Epidermal melanocyte (primary cell): ENCODE results near the gene GMEB2.
"Not testable (repeated sequence)": the region's sequence is repeated elsewhere in the genome, so short reads cannot be mapped to it uniquely, and the experiment has no call there.

Experiments used
- DNase-seq: peaks from one replicate; pipeline ENCODE4 v3.0.0; 2011; ENCODE audit warnings: low spot score; ENCODE audit not compliant: insufficient read length

Gene GMEB2

DNA sequence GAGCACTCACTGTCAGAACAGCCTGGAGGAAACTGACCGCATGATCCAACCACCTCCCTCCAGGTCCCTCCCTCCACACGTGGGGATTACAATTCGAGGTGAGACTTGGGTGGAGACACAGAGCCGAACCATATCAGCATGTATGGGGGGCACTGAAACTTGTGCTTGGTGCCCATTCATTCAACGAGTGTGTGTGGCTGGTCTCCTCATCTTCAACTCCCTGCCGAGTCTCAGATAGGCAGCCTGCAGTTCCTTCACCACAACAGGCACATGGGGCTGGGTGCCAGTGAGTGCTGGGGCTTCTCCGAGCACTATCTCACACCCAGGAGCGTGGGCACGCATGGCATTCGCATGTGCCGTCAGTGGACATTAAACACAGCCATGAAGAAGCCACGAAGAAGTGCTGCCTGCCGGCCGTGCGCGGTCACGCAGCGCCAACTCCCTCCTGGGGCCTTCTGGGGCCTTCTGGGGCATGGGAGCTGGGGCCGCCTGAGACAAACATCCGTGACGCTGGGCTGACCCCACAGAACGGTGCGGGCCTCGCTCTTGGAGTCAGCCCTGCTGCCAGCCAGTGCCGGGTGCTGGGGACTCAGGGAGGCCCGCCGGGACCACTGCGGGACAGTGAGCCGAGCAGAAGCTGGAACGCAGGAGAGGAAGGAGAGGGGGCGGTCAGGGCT lies 30.5 kb upstream of the GMEB2 start:
- no peak for DNase-seq

DNA sequence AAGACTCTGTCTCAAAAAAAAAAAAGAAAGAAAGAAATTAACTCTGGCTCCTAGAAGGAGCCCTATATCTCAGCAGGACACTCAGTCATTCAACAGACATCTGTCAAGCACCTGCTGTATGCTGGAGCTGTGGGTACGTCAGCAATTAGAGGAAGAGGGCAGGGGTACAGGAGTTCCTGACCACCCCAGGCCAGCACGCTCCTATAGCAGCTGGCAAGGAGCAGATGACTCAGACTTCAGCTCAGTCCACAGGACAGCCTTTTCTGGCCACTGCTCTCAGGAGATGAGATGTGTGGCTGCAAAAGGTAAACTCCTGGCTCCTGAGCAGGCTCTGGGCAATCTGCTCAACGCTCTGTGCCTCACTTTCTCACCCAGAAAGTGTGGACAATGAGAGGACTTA lies 29.6 kb upstream of the GMEB2 start:
- no peak for DNase-seq

DNA sequence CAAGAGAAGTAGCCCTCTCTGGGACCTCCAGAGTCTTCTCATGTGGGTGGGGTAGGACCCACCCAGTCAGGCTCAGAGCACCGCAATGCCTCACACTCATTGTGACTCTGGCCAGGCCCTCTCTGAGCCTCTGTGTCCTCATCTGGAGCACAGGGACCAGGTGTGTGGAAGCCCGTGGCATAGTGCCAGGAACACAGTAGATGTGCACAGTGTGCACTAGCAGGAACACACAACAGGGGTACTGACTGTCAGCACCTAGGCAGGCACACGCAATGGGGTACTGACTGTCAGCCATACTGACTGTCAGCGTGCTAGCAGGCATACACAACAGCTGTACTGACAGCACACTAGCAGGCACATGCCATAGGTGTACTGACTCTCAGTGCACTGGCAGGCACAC lies 28.3 kb upstream of the GMEB2 start:
- DNase-seq: no peak

DNA sequence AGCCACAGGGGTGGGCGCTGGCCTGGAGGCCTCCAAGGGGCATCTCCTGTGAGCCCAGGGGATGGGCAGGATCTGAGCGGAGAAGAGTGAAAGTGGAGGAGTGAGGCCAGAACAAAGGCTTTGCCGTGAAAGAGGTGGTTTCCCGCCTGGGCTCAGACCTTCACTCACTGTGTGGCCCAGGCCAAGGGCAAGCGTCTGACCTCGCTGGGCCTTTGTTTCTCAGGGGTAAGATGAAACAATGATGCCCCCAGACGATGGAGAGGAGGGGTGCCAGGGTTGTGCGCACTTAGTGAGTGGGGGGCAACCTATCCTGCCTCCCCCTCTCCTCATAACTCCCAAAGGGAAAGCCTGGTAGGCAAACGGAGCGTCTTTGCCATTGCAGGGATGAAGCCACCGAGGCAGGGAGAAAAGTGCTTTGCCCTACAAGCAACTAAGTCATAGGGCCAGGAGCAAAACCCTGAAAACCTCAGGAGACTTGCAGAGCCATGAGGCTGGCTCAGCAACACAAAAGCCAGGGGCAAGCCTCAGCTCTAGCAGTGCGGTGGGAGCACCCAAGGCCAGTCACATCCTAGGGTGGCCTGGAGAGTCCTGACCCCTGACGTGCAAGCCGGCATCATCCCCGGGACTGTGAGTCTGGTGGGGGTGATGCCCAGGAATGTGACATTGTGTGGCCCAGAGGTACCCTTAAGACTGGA lies 27.2 kb upstream of the GMEB2 start:
- no peak for DNase-seq

DNA sequence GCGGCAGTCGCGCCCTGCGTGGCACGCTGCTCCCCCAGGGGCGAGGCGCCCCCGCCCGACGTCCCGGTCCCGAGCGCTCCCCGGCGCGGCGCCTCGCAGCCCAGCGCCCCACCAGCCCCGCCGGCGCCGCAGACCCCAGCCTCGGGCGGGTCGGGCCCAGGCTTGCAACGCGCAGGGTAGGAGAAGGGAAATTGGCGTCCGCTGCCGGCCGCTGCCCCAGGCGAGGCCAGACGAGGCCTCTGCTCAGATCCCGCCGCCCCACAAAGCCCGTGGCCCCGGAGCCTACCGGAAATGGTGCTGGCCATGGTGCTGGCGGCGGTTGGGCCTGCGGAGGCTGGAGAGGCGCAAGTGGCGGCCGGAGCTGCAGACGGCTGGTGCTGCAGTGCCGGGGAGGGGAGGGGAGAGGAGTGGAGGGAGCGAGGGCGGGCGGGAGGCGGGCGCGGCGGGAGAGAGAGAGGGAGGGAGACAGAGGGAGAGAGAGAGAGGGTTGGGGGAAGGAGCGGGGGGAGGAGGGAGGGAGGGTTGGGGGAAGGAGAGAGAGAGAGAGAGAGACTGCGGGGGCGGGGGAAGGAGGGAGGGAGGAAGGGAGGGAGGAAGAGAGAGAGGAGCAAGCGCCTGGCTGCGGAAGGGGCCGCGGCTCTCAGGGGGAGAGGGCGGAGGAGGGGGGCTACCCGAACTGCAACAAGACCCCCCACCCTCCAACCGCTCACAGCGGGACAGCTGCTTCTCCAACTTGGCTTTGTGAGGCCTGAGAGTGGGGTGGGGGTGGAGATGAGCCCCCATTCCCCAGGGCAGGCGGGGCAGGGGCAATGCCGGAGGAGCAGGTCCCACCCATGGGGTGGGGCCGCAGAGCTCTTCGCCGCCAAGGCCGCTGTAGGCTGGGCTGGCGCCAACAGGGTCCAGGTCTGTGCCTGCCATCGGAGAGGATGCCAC lies 26.4 kb upstream of the GMEB2 start, which contains the start of gene STMN3:
Gene STMN3, minus strand, starts transcription at position 384 of the 933 bp plus-strand sequence. Its CDS starts 79 bp downstream, at position 305.
- peak; percentile 82 for DNase-seq

DNA sequence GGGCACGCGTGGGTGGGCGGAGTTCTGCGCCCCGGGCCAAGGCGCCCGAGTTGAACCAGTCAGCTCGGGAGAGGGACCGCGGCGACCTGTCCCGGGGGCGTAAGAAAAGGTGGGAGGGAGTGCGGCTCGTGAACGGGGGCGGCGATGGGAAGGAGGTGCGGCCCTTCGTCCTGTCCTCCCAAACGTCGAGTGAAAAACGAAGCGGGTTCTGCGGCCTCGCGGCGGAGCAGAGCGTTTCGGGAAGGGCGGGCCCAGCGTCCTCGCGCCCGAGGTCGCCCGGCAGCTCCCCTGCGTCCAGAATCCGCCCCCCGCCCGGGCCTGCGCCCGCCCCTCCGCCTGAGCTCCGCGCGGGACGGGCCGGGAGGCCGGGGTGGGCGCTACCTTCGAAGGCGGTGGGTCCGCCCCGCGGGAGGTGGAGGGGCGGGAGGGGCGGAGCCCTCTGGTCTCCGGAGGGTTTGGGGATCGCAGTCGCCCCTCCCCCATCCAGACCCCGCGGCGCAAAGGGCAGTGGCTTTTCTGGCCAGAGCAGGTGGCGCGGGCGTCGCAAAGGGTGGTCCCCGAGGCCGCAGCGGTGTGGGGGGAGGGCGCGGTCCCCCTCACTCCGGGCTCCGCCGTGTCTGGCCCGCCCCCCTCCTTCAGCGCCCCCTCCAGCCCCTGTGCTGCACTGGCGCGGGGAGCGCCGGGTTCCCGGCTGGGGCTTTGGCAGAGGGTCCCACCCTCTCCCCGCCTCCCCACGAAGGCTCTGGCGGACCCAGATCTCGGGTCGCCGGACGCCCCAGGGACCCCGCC lies 25.5 kb upstream of the GMEB2 start:
- no peak for DNase-seq

DNA sequence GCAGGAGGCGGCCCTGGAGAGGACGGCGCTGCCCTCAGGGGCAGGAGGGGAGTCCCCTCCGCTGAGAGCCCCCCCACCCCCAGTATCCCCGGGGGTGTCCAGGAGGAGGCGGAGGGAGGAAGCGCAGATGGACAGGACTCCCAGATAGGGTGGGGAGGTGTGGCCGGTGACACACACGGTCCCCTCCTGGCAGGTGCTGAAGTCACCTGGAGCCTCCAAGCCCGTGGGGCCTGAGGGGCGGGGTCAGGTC lies 25.0 kb upstream of the GMEB2 start:
- no peak for DNase-seq

DNA sequence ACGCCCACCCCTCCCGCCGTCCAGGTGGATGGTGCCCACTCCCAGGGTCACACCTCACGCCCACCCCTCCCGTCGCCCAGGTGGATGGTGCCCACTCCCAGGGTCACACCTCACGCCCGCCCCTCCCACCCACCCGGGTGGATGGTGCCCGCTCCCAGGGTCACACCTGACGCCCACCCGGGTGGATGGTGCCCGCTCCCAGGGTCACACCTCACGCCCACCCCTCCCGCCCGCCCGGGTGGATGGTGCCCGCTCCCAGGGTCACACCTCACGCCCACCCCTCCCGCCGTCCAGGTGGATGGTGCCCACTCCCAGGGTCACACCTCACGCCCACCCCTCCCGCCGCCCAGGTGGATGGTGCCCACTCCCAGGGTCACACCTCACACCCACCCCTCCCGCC lies 23.6 kb upstream of the GMEB2 start:
- DNase-seq: not testable (repeated sequence)

DNA sequence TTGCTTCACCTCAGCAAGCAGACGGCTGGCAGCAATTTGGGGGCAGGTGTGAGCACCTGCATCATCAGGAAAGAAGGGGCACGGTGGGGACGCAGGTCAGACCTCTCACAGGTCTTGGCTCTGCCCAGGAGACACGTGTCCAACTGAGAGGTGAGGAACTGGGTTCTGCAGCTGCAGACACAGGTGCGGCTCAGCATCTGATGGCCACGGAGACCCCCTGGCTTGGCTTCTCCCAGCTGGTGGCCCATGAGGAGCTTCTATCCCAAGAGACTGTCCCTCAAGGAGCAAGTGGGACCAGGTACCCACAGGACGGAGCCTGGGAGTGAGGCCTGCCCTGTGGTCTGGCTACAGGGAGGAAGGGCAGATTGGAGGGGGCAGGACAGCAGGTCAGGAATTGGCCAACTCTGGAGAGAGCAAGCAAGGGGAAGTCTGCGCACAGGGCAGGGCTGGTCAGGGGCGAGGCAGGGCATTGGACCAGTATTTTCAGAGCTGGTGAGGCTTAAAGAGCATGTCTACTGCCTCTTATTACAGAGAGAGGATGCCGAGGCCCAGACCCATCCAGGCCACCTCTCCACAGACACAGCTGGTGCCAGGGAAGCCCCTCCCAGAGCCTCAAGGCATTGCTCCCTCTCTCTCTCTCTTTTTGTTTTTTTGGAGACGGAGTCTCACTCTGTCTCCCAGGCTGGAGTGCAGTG lies 22.1 kb upstream of the GMEB2 start:
- no peak for DNase-seq

DNA sequence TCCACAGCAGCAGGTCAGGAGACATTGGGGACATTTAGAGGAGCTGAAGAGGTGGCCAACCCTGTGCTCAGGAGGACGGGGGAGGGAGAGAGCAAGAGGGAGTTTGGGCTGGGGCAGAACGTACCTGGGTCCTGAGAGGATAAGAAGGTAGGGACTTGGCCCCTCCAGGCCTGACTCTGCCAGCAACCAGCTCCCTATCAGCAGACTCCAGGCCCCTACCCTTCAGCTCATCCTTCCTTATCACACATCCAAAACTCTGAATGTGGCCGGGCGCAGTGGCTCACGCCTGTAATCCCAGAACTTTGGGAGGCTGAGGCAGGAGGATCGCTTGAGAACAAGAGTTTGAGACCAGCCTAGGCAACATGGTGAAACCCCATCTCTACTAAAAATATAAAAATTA lies 21.3 kb upstream of the GMEB2 start:
- DNase-seq: no peak

DNA sequence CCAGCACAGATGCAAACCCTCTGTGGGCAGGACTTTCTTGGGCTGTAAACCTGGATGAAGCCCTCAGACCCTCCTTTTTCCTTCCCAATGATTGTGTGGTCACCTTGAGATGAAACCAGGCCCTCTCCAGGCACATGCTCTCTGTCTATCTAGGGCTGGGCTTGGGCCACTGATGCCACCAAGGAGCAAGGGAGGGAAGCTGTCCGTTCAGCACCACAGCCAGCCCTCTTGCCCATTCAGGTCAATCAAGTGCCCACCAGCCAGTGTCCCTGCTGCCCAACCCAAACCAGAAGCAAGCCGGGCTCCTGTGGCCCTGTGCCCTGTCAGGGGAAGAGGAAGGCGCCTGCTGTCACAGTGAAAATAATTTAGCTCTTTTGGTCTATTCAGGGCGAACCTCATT lies 18.3 kb upstream of the GMEB2 start:
- no peak for DNase-seq

DNA sequence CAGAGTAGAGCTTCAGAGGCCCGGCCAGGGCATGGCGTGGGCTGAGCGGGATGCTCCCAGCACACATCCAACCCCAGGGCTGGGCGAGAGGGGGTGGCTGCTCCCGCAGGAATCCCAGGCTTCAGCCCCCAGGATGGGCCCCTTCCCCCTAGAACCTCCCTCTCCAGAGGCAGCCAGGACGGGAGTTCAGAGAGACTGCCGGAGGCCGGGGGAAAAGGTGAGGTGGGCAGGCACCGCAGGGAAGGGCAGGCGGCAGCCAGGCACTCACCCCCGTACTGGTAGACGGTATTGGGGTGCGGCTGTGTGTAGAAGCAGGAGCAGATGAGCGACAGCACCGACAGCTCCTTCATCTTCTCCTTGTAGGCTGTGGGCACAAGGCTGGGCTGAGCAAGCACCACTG lies 17.0 kb upstream of the GMEB2 start:
- no peak for DNase-seq

DNA sequence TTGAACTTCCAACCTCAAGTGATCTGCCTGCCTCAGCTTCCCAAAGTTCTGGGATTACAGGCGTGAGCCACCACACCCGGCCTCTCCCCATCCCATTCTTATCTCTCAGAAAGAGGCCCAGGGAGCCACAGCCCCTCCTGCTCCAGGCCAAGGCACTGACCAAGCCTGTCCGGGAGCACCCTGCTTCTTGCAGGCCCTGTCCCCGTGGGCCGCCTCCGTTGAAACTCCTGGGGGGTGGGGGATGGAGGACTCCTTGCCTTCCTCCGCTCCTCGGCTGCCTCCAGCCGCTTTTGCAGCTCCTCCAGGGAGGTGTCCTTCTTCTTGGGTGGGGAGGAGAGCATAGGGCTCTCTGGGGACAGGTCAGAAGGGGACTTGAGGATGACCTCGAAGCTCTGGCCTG lies 16.6 kb upstream of the GMEB2 start:
- no peak for DNase-seq

DNA sequence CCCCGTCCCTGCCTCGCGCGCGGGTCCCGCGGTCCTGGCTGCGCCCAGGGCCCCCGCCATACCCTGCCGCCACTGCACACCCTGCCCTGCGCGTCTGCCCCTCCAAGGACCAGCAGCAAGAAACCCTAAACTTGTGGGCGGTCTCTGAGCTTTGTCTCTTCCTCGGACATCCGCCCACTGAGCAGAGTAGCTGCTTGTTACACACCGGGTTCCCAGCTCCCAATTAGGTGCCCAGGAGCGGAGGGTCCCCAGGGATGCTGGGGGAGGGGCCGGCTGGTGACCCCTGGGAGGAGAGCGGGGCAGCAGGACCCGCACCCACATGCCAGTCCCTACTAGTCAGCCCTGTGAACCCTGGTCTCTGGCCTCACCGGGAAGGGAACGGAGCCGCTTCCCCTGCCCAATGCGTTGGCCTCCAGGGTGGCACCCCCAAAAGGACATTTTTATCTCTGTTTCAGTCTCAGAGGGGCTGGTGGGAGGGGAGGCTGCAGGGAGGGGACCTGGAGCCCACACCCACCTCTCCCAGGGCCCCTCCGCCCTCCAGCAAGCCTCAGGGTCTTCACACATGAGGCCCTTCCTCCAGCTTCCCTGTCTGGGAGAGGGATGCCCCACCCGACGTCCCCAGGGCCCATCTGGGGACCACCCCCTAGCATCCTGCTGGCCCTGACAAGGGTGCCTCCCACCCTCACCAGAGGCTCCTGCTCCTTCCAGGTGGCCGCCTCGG lies 15.8 kb upstream of the GMEB2 start:
- no peak for DNase-seq

DNA sequence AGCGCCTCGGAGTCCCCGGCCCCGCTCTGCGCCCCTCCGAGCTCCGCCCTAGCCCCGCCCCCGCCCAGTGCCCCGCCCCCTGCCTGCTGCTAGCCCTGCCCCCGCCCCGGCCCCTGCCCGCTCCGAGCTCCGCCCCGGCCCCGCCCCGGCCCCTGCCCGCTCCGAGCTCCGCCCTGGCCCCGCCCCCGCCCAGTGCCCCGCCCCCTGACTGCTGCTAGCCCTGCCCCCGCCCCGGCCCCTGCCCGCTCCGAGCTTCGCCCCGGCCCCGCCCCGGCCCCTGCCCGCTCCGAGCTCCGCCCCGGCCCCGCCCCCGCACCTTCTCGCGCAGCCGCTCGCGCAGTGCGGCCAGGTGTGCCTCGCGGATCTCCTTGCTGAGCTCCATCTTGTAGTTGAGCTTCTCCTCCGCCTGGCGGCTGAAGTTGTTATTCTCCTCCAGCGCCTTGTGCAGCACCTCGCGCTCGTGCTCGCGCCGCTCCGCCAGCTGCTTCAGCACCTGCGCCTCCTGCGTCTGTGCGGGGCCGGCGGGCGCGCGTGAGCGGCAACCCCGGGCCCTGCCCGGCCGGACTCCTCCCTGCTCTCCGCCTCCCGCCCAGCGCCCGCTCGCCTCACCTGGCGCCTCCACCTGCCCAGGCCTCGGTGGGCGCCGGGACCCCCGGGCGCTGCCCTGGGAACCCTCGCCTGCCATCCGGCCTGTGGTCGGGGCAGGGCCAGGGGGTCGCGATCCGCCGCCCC lies 15.1 kb upstream of the GMEB2 start:
- DNase-seq: peak; percentile 80

DNA sequence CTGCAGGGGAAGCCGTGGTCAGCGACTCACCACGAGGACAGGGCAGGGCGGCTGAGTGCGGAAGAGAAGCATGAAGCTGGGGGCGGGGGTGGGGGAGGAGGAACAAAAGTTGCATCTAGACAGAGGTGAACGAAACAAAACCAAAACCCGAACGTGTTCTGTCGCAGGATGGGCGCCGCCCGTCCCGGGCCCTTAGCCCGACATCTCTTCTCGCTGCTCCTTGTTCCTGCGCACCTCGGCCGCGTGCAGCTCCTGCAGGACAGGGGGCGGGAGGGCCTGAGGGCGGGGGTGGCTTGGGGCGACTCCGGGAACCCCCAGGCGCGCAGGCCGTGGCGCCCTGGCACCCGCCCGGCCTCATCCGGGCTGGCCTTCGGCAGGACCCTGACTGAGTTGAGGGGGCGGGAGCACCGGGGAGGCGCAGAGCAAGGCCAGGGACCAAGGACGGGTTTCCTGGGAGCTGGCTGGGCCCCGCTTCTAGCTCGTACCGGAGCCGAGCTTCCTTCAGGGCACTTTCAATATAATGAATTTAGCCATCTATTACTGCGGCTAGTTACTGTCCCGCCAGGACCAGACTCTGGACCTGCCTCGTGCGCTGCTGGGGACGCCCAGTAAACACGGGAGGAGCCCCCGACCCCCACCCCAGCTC lies 14.4 kb upstream of the GMEB2 start:
- no peak for DNase-seq

DNA sequence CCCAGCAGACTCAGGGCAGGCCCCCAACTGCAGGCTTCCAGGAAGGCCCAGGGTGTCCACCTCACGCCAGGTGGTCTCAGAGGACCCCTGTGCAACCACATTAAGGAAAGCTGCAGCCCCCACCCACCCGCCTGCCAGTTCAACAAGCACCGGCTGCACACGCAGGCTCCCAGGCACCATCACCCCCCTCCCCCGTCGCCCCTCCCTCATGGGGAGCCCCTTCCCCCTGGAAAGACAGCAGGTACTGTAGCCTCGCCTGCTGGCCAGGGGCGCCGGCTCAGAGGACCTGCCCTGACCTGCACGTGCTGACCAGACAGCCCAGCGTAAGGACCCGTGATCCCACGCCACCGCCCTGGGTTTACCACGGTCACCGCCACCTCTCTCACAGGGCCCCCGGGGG lies 13.8 kb upstream of the GMEB2 start:
- not testable (repeated sequence) for DNase-seq

DNA sequence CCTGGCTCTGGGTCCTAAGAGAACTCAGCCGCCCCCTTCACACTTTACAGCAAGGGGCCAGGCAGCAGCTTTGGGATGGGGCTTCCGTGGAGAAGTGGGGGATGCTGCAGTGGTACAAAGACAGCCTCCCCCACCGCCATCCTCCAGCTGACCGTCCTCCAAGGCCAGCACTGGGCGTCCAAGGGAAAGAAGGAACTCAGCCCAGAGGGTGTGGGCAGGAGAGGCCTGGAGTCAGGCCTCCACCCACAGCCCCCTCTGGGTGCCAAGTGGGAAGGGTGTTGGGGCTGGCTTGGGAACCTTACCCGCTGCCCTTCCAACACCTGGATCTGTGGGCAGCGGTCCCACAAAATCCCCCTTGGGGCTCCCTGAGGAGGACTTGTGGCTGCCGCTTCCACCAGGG lies 13.2 kb upstream of the GMEB2 start:
- no peak for DNase-seq
